H1 (cell line): Measurements from ENCODE around the gene SPIRE2. TPM values are rescaled to one million over a fixed set of nuclear protein-coding genes. Genes with fewer than 3 reads are reported as not detected.
A peak's percentile ranks its signal among the peaks of the same experiment; 100 is the strongest.

Experiments used
- CTCF ChIA-PET: fragments of 300-600 bp; sonication (Branson Sonifier 250); formaldehyde crosslinking; loops from one replicate; lab custom pipeline; 2021; ENCODE audit not compliant: partially characterized antibody; lab: Charles Lee
- POLR2A ChIA-PET: fragments of 300-600 bp; sonication (Branson Sonifier 250); formaldehyde crosslinking; loops from one replicate; lab custom pipeline; 2021; ENCODE audit warnings: inconsistent platforms; ENCODE audit not compliant: partially characterized antibody; lab: Charles Lee
- DNase-seq, 2 experiments: peaks; one replicate each; pipeline versions ENCODE4 v3.0.0 to v3.0.0-alpha.2; 2010 to 2022; ENCODE audit warnings: low spot score in 2 of 2, low read depth in 1 of 2, mixed read lengths in 1 of 2
- FAIRE-seq: peaks from 2 replicates; lab custom pipeline; 2011; peaks lifted over from hg19 to GRCh38; lab: Jason Lieb, UNC
- H2AFZ ChIP-seq: 2 replicates; pipeline ENCODE4 v1.8.1; 2012; ENCODE audit warnings: low read length, inconsistent platforms
- H2AK5ac ChIP-seq: 2 replicates; pipeline ENCODE4 v1.6.1; 2013; ENCODE audit warnings: low read depth, low read length
- H2BK120ac ChIP-seq: replicated peaks from 2 replicates; pipeline ENCODE3; 2013; ENCODE audit warnings: low read depth, low read length, inconsistent platforms
- H2BK12ac ChIP-seq: 2 replicates; pipeline ENCODE4 v1.6.1; 2013; ENCODE audit warnings: low read depth, low read length
- H2BK15ac ChIP-seq: 2 replicates; pipeline ENCODE4 v1.6.1; 2013; ENCODE audit warnings: low read length
- H2BK20ac ChIP-seq: 2 replicates; pipeline ENCODE4 v1.6.1; 2013; ENCODE audit warnings: low read length
- H2BK5ac ChIP-seq: 2 replicates; pipeline ENCODE4 v1.6.1; 2013; ENCODE audit warnings: low read depth, low read length
- H3K14ac ChIP-seq: 2 replicates; pipeline ENCODE4 v1.6.1; 2013; ENCODE audit warnings: inconsistent platforms; ENCODE audit not compliant: insufficient read length
- H3K18ac ChIP-seq: 2 replicates; pipeline ENCODE4 v1.6.1; 2013; ENCODE audit warnings: low read length; ENCODE audit errors: extremely low read depth
- H3K23ac ChIP-seq: 2 replicates; pipeline ENCODE4 v1.6.1; 2013; ENCODE audit warnings: inconsistent platforms; ENCODE audit not compliant: insufficient read length
- H3K23me2 ChIP-seq: 2 replicates; pipeline ENCODE4 v1.6.1; 2013; ENCODE audit warnings: low read depth, low read length
- H3K27ac ChIP-seq: 2 replicates; pipeline ENCODE4 v1.6.1; 2011; ENCODE audit warnings: low read depth, low read length, inconsistent platforms
- H3K27me3 ChIP-seq, 4 experiments: replicated peaks in 1 of 4; 1 replicate in 1 of 4; 2 replicates in 3 of 4; pipeline versions ENCODE4 v1.6.1 to v1.8.1; 2011 to 2013; ENCODE audit warnings: low read length in 3 of 4, mild to moderate bottlenecking in 3 of 4, inconsistent platforms in 2 of 4, mixed read lengths in 2 of 4, moderate library complexity in 1 of 4; ENCODE audit not compliant: control insufficient read depth in 3 of 4, insufficient read depth in 3 of 4; ENCODE audit errors: extremely low read depth in 1 of 4
- H3K36me3 ChIP-seq, 4 experiments: 2 replicates each; pipeline versions ENCODE4 v1.6.1 to v1.8.1; 2011 to 2013; ENCODE audit warnings: mild to moderate bottlenecking in 4 of 4, low read length in 3 of 4, moderate library complexity in 2 of 4, control low read depth in 1 of 4, inconsistent platforms in 1 of 4; ENCODE audit not compliant: insufficient read depth in 4 of 4, control insufficient read depth in 2 of 4
- H3K4ac ChIP-seq: replicated peaks from 2 replicates; pipeline ENCODE3; 2013; ENCODE audit warnings: low read length, low read depth, mixed read lengths, inconsistent platforms; ENCODE audit not compliant: insufficient read length
- H3K4me1 ChIP-seq, 4 experiments: replicated peaks in 1 of 4; 1 replicate in 1 of 4; 2 replicates in 3 of 4; pipeline versions ENCODE4 v1.6.1 to v1.8.1; 2011 to 2013; ENCODE audit warnings: low read length in 3 of 4, inconsistent platforms in 2 of 4, mixed read lengths in 1 of 4; ENCODE audit not compliant: insufficient read depth in 4 of 4, control insufficient read depth in 3 of 4
- H3K4me2 ChIP-seq, 2 experiments: 2 replicates each; pipeline versions ENCODE4 v1.6.1 to v1.8.1; 2011 to 2013; ENCODE audit warnings: low read depth in 2 of 2, low read length in 2 of 2, control low read depth in 1 of 2, inconsistent platforms in 1 of 2, mild to moderate bottlenecking in 1 of 2; ENCODE audit not compliant: insufficient read depth in 1 of 2
- H3K4me3 ChIP-seq, 4 experiments: fragments of 200-600, 300-600 bp in 1 of 4; sonication (generic), shearing (Covaris generic), sonication (Bioruptor Twin) in 1 of 4; 2 replicates each; pipeline versions ENCODE4 v1.5.1 to v1.8.1; 2011 to 2016; ENCODE audit warnings: low read length in 4 of 4, low read depth in 3 of 4, control low read depth in 2 of 4, inconsistent platforms in 2 of 4, mild to moderate bottlenecking in 2 of 4, mixed read lengths in 1 of 4, moderate library complexity in 1 of 4; ENCODE audit not compliant: insufficient read depth in 2 of 4; ENCODE audit errors: extremely low read depth in 1 of 4
- H3K56ac ChIP-seq: replicated peaks from 2 replicates; pipeline ENCODE3; 2013; ENCODE audit warnings: low read depth, mild to moderate bottlenecking, mixed read lengths, low read length, inconsistent platforms; ENCODE audit not compliant: insufficient read length
- H3K79me1 ChIP-seq: 2 replicates; pipeline ENCODE4 v1.6.1; 2013; ENCODE audit warnings: low read depth, low read length, control low read depth
- H3K79me2 ChIP-seq, 2 experiments: 2 replicates each; pipeline versions ENCODE4 v1.6.1 to v1.8.1; 2012 to 2013; ENCODE audit warnings: low read length in 2 of 2, mild to moderate bottlenecking in 2 of 2, inconsistent platforms in 1 of 2; ENCODE audit not compliant: insufficient read depth in 2 of 2, control insufficient read depth in 1 of 2
- H3K9ac ChIP-seq, 4 experiments: replicated peaks in 1 of 4; 1 replicate in 1 of 4; 2 replicates in 3 of 4; pipeline versions ENCODE4 v1.6.1 to v1.8.1; 2011 to 2013; ENCODE audit warnings: low read depth in 3 of 4, low read length in 3 of 4, control low read depth in 2 of 4, mild to moderate bottlenecking in 2 of 4, moderate library complexity in 2 of 4, inconsistent platforms in 1 of 4; ENCODE audit errors: extremely low read depth in 1 of 4
- H3K9me3 ChIP-seq, 2 experiments: 2 replicates each; pipeline versions ENCODE4 v1.6.1 to v1.8.1; 2012 to 2013; ENCODE audit warnings: mild to moderate bottlenecking in 2 of 2, moderate library complexity in 2 of 2, control low read depth in 1 of 2, inconsistent platforms in 1 of 2, low read depth in 1 of 2, low read length in 1 of 2, mixed read lengths in 1 of 2; ENCODE audit not compliant: insufficient read depth in 2 of 2
- H4K20me1 ChIP-seq, 2 experiments: replicated peaks in 1 of 2; 2 replicates each; pipeline versions ENCODE3 to v1.8.1; 2011 to 2013; ENCODE audit warnings: inconsistent platforms in 2 of 2, low read length in 2 of 2, mild to moderate bottlenecking in 1 of 2; ENCODE audit not compliant: insufficient read depth in 2 of 2, control insufficient read depth in 1 of 2
- H4K5ac ChIP-seq: 2 replicates; pipeline ENCODE4 v1.6.1; 2013; ENCODE audit warnings: low read length, low read depth, mixed read lengths, inconsistent platforms; ENCODE audit not compliant: insufficient read length
- H4K8ac ChIP-seq: 2 replicates; pipeline ENCODE4 v1.8.0; 2013; ENCODE audit warnings: mild to moderate bottlenecking, moderate library complexity, low read length, inconsistent platforms; ENCODE audit not compliant: insufficient read depth; ENCODE audit errors: extremely low read depth
- H4K91ac ChIP-seq: replicated peaks from 2 replicates; pipeline ENCODE3; 2013; ENCODE audit warnings: low read length, mixed read lengths, inconsistent platforms; ENCODE audit not compliant: insufficient read length
- EGR1 ChIP-seq: IDR thresholded peaks from 2 replicates; pipeline ENCODE4 v1.6.1; 2011; ENCODE audit warnings: low read depth, low read length, borderline replicate concordance
- FOSL1 ChIP-seq: IDR thresholded peaks from 2 replicates; pipeline ENCODE4 v1.6.1; 2011; ENCODE audit warnings: mild to moderate bottlenecking, low read depth, low read length, moderate library complexity; ENCODE audit not compliant: insufficient read depth
- GABPA ChIP-seq: IDR thresholded peaks from 2 replicates; pipeline ENCODE4 v1.6.1; 2011; ENCODE audit warnings: mild to moderate bottlenecking, low read length, moderate library complexity, borderline replicate concordance; ENCODE audit not compliant: insufficient read depth
- KDM4A ChIP-seq: IDR thresholded peaks from one replicate; pipeline ENCODE4 v1.7.1; 2012; ENCODE audit warnings: low read depth, mild to moderate bottlenecking, moderate library complexity, low read length, inconsistent platforms; ENCODE audit not compliant: severe bottlenecking
- MAFK ChIP-seq: IDR thresholded peaks from 2 replicates; pipeline ENCODE4 v1.6.1; 2012; ENCODE audit warnings: low read depth, mild to moderate bottlenecking, improper control_type of control experiment, low read length
- RAD21 ChIP-seq, 2 experiments: IDR thresholded peaks in 1 of 2; conservative IDR thresholded peaks in 1 of 2; 2 replicates each; pipeline ENCODE4 v1.6.1; 2011; ENCODE audit warnings: low read depth in 2 of 2, low read length in 2 of 2, improper control_type of control experiment in 1 of 2, inconsistent platforms in 1 of 2, mild to moderate bottlenecking in 1 of 2, moderate library complexity in 1 of 2
- RBBP5 ChIP-seq: IDR thresholded peaks from 2 replicates; pipeline ENCODE4 v1.7.1; 2012; ENCODE audit warnings: low read depth, mild to moderate bottlenecking, inconsistent platforms, low read length, moderate library complexity, borderline replicate concordance
- RNF2 ChIP-seq: fragments of 200-900, 300-1000 bp; sonication (generic); IDR thresholded peaks from 2 replicates; pipeline ENCODE4 v1.7.1; 2016; ENCODE audit warnings: borderline replicate concordance, low read depth, mild to moderate bottlenecking, antibody characterized with exemption, low read length; ENCODE audit not compliant: poor library complexity, severe bottlenecking; ENCODE audit errors: missing control alignments
- TBP ChIP-seq: IDR thresholded peaks from 2 replicates; pipeline ENCODE4 v1.6.1; 2011; ENCODE audit warnings: low read depth, low read length, improper control_type of control experiment
- TCF12 ChIP-seq: IDR thresholded peaks from 2 replicates; pipeline ENCODE4 v1.6.1; 2011; ENCODE audit warnings: low read depth, mild to moderate bottlenecking, low read length
- TEAD4 ChIP-seq: IDR thresholded peaks from 2 replicates; pipeline ENCODE4 v1.6.1; 2012; ENCODE audit warnings: low read depth, low read length, inconsistent platforms, mixed read lengths
- WGBS, 2 experiments: shearing (Covaris generic) in 1 of 2; methylation state at CpG; one replicate each; pipeline versions ENCODE4 v1.1.6 to v1.1.7; 2013 to 2015; ENCODE audit warnings: low lambda C conversion rate in 2 of 2, mixed read lengths in 2 of 2, inconsistent platforms in 1 of 2, low coverage in 1 of 2, missing lambda C conversion rate in 1 of 2; ENCODE audit not compliant: insufficient replicate concordance in 2 of 2, insufficient coverage in 1 of 2, insufficient read length in 1 of 2; ENCODE audit errors: extremely low coverage in 1 of 2, missing lambda C conversion rate in 1 of 2; 5-methylcytosine and 5-hydroxymethylcytosine counted together
- polyA plus RNA-seq, 7 experiments: library from polyadenylated mRNA; depleted of rRNA in 3 of 7; stranded (reverse) in 5 of 7; unstranded in 2 of 7; fragments of >200 nt in 5 of 7; fragments of 200-250 nt in 2 of 7; gene quantifications; 1 replicate in 5 of 7; 2 replicates in 1 of 7; 4 replicates in 1 of 7; pipeline versions ENCODE4 v1.2.1 to v1.2.3, GENCODE V29; 2011 to 2013; ENCODE audit warnings: missing spikeins in 2 of 7, mixed read lengths in 2 of 7
- total RNA-seq: library from RNA; stranded (reverse); fragmentation: NEBNext Ultra II Directional; extraction: Animal tissue kit (Norgen Biotek cat#: 25700); gene quantifications from 2 replicates; pipeline ENCODE4 v1.2.1, GENCODE V29; 2021

Gene SPIRE2
- total and polyA plus RNA-seq, 2 of the 8 experiments (the other 6 are each of a cell fraction or from before 2014, with no cell fraction given), result 7.4 to 15.4 TPM

DNA sequence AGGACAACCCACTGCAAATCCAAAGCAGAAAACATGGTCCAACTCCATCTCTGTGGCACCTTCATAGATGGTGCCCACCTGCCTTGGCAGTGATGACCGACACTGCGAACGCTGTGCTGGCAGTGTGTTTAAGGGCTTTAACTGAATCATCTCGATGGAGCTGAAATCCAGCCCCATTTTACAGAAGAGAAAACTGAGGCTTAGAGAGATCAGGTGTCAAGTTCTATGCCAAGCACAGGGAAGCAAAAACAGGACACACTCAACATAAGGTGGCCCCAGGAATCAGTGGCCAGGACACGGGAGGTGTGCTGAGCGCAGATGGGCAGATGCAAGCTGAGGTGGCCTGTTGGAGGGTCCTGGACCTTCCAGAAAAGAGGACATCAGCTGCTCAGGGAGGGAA, 34.5 kb downstream of the SPIRE2 start:
- Histone ChIP-seq H2AK5ac (no peak overlapping the region), H2BK12ac (no peak overlapping the region), H4K8ac (no peak overlapping the region), H3K9ac (peak overlapping the region in 1 of 4 experiments; percentile 13; a peak in 3 of 7 replicates), H4K91ac (no peak overlapping the region), H3K27me3 (no peaks in the 10 kb centered on the region), H3K36me3 (no peaks in the 10 kb centered on the region; a peak in 1 of 8 replicates), H3K23ac (no peak overlapping the region), H2BK5ac (no peak overlapping the region), H3K18ac (no peak overlapping the region), H3K9me3 (peaks cover 0 to 1% of the 10 kb centered on the region in 2 experiments; a peak in 2 of 4 replicates), H3K4me2 (no peak overlapping the region), H2AFZ (no peak overlapping the region), H3K23me2 (no peaks in the 10 kb centered on the region), H4K5ac (no peak overlapping the region), H4K20me1 (peaks cover 0 to 3% of the 10 kb centered on the region in 2 experiments), H2BK15ac (no peak overlapping the region), H2BK120ac (no peak overlapping the region), H3K27ac (no peak overlapping the region), H3K4me1 (peaks cover 0 to 2% (median 0%) of the 10 kb centered on the region in 4 experiments; a peak in 2 of 7 replicates), H3K79me2 (no peaks in the 10 kb centered on the region), H3K4ac (no peak overlapping the region), H3K14ac (no peak overlapping the region), H3K79me1 (no peaks in the 10 kb centered on the region), H3K56ac (no peak overlapping the region), H3K4me3 (no peak overlapping the region), H2BK20ac (no peak overlapping the region)
- ChIA-PET POLR2A (interaction anchor here (2.3 kb wide), 1 partner anchor 11 kb away, joined by 14 read pairs; the partner anchor contains the start of gene TCF25), CTCF (interaction anchor here (0.6 to 3.6 kb wide), 5 partner anchors 46 to 145 kb away, joined by 3 to 18 read pairs (median 3); no protein-coding TSS in a partner anchor)
- FAIRE-seq (no peak), DNase-seq (no peak)
- 96% methylated on average over 6 of the region's 6 CpGs; no CpG with 5 or more reads in 1 of the 2 experiments for WGBS, 2 experiments
- TF ChIP-seq RNF2, result no peak
- no peak for TF ChIP-seq KDM4A
- TF ChIP-seq TCF12, result no peak
- TF ChIP-seq TEAD4, result no peak
- no peak for TF ChIP-seq GABPA
- no peak for TF ChIP-seq MAFK
- no peak for TF ChIP-seq EGR1
- TF ChIP-seq FOSL1, result no peak
- no peak for TF ChIP-seq TBP
- no peak for TF ChIP-seq RBBP5
- TF ChIP-seq RAD21 (IDR thresholded peaks at IDR 0.05 in 1 of 2, conservative IDR thresholded peaks at IDR 0.05 in 1 of 2; ENCODE audit: low read depth in 2 of 2, low read length in 2 of 2), result no peak
